ENCODE results near the gene HACD3. TPM values are rescaled to one million over a fixed set of nuclear protein-coding genes. Genes with fewer than 3 reads are reported as not detected.
"Not testable (repeated sequence)": the region's sequence is repeated elsewhere in the genome, so short reads cannot be mapped to it uniquely, and the experiment has no call there.

Gene HACD3
- total RNA-seq, 1 donor from 2014 or later = 271 TPM

DNA sequence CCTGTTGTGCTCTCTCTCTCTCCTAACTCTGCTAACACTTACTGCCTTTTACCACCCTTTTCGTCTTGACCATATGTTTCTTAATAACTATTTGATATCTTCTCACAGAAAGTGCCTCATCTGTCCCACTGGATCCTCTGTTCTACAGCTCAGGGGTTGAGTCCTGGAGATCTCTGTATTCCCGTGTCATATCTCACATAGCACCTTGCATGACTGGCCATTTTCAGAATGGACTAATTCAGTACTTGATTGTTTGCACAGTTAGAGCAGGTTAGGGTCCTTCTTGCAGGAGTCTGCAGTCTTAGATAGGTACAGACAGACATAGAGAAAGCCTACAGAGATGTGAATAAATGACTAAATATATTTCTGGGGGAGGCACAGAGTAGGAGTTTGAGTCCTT is 20.9 kb downstream of the HACD3 start:
- H4K20me1 ChIP-seq (ENCODE audit: low read depth) = peaks cover 68% of the 10 kb centered on the region
- no peak overlapping the region for H3K4me2 ChIP-seq
- H3K4me3 ChIP-seq = no peak overlapping the region
- H2AFZ ChIP-seq (replicated peaks) = no peak overlapping the region
- peaks cover 27% of the 10 kb centered on the region for H3K36me3 Mint-ChIP-seq
- H3K36me3 ChIP-seq = peaks cover 5% of the 10 kb centered on the region
- no peaks in the 10 kb centered on the region for H3K9me3 ChIP-seq (ENCODE audit: low read depth)
- H3F3A ChIP-seq (ENCODE audit: low read depth) = peaks cover 3% of the 10 kb centered on the region
- peaks cover 96% of the 10 kb centered on the region for H3K79me2 ChIP-seq (ENCODE audit: low read depth)
- H3K4me1 Mint-ChIP-seq = no peaks in the 10 kb centered on the region
- H3K4me3 Mint-ChIP-seq = no peak overlapping the region
- H3K27ac Mint-ChIP-seq = no peak overlapping the region
- H3K27me3 ChIP-seq = no peaks in the 10 kb centered on the region
- H3K27me3 Mint-ChIP-seq (ENCODE audit: insufficient read depth, low read depth) = peaks cover 2% of the 10 kb centered on the region
- peaks cover 4% of the 10 kb centered on the region for H3K9me3 Mint-ChIP-seq
- H3K27ac ChIP-seq = peak overlapping the region; percentile 36
- H3K9ac ChIP-seq = no peak overlapping the region
- DNase-seq (ENCODE audit: low spot score) = no peak
- TF ChIP-seq EZH2 (IDR thresholded peaks at IDR 0.05) (no peak), EZH2phosphoT487 (IDR thresholded peaks at IDR 0.05) (no peak), CTCF (IDR thresholded peaks at IDR 0.05) (no peak)
- no peaks in the 10 kb centered on the region for H3K4me1 ChIP-seq

GRCh38 chr15:65552851-65553250 is 22.6 kb downstream of the HACD3 start:
- not testable (repeated sequence) for H3K9me3 Mint-ChIP-seq; H3F3A ChIP-seq (ENCODE audit: low read depth)

GRCh38 chr15:65553691-65554090 is 23.4 kb downstream of the HACD3 start:
- no peak overlapping the region for H3K4me2 ChIP-seq
- no peak overlapping the region for H3K9ac ChIP-seq
- H3K4me1 Mint-ChIP-seq = no peaks in the 10 kb centered on the region
- H3K9me3 Mint-ChIP-seq = peaks cover 4% of the 10 kb centered on the region
- no peak overlapping the region for H3K27ac Mint-ChIP-seq
- no peaks in the 10 kb centered on the region for H3K27me3 ChIP-seq
- H3K4me3 ChIP-seq = no peak overlapping the region
- peaks cover 2% of the 10 kb centered on the region for H3K27me3 Mint-ChIP-seq (ENCODE audit: insufficient read depth, low read depth)
- no peak for TF ChIP-seq CTCF (IDR thresholded peaks at IDR 0.05)
- TF ChIP-seq EZH2 (IDR thresholded peaks at IDR 0.05) = no peak
- peaks cover 3% of the 10 kb centered on the region for H3F3A ChIP-seq (ENCODE audit: low read depth)
- peaks cover 42% of the 10 kb centered on the region for H3K36me3 Mint-ChIP-seq
- no peaks in the 10 kb centered on the region for H3K9me3 ChIP-seq (ENCODE audit: low read depth)
- H3K4me1 ChIP-seq = no peaks in the 10 kb centered on the region
- peaks cover 5% of the 10 kb centered on the region for H3K36me3 ChIP-seq
- DNase-seq (ENCODE audit: low spot score) = no peak
- no peak overlapping the region for H3K4me3 Mint-ChIP-seq
- H3K27ac ChIP-seq = no peak overlapping the region
- H2AFZ ChIP-seq (replicated peaks) = no peak overlapping the region
- peaks cover 88% of the 10 kb centered on the region for H3K79me2 ChIP-seq (ENCODE audit: low read depth)
- peaks cover 64% of the 10 kb centered on the region for H4K20me1 ChIP-seq (ENCODE audit: low read depth)

More at GRCh38 chr15:65552851-65553250, 22.6 kb downstream of the HACD3 start:
- not testable (repeated sequence) for H3K4me1 ChIP-seq; H3K27ac Mint-ChIP-seq; H3K36me3 ChIP-seq; H3K4me3 Mint-ChIP-seq; H3K4me2 ChIP-seq; H3K27me3 Mint-ChIP-seq (ENCODE audit: insufficient read depth, low read depth); H3K27ac ChIP-seq; H3K4me1 Mint-ChIP-seq; H3K27me3 ChIP-seq; H3K9ac ChIP-seq; H3K4me3 ChIP-seq; H2AFZ ChIP-seq (replicated peaks); DNase-seq (ENCODE audit: low spot score); H3K9me3 ChIP-seq (ENCODE audit: low read depth)
- Histone ChIP-seq H4K20me1 (ENCODE audit: low read depth) (peaks cover 63% of the 10 kb centered on the region), H3K79me2 (ENCODE audit: low read depth) (peaks cover 93% of the 10 kb centered on the region)
- peaks cover 35% of the 10 kb centered on the region for H3K36me3 Mint-ChIP-seq

DNA sequence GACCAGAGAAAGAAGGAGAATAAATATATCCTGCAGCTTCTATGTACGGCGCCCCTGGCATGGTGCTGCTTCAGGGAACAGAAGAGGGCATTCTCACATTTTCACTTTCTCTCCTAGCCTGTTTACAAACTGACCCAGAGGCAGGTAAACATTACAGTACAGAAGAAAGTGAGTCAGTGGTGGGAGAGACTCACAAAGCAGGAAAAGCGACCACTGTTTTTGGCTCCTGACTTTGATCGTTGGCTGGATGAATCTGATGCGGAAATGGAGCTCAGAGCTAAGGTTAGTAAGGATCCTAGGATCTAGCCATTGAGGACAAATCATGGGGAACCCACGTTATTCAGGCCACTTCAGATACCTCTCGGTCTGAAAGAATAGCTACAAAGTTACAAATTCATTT is 26.4 kb downstream of the HACD3 start:
- no peaks in the 10 kb centered on the region for H3K4me1 ChIP-seq
- Mint-ChIP-seq H3K4me1 (no peaks in the 10 kb centered on the region), H3K9me3 (no peaks in the 10 kb centered on the region), H3K4me3 (no peak overlapping the region), H3K27ac (peak overlapping the region; percentile 44), H3K36me3 (peaks cover 55% of the 10 kb centered on the region), H3K27me3 (ENCODE audit: insufficient read depth, low read depth) (peaks cover 2% of the 10 kb centered on the region)
- H3K27ac ChIP-seq = no peak overlapping the region
- no peaks in the 10 kb centered on the region for H3F3A ChIP-seq (ENCODE audit: low read depth)
- H3K9me3 ChIP-seq (ENCODE audit: low read depth) = no peaks in the 10 kb centered on the region
- peaks cover 5% of the 10 kb centered on the region for H3K36me3 ChIP-seq
- H3K27me3 ChIP-seq = no peaks in the 10 kb centered on the region
- no peak for DNase-seq (ENCODE audit: low spot score)
- no peak overlapping the region for H3K4me3 ChIP-seq
- H2AFZ ChIP-seq (replicated peaks) = no peak overlapping the region
- H4K20me1 ChIP-seq (ENCODE audit: low read depth) = peaks cover 41% of the 10 kb centered on the region
- H3K9ac ChIP-seq = no peak overlapping the region
- TF ChIP-seq CTCF (IDR thresholded peaks at IDR 0.05) = no peak
- H3K79me2 ChIP-seq (ENCODE audit: low read depth) = peaks cover 75% of the 10 kb centered on the region
- no peak overlapping the region for H3K4me2 ChIP-seq
